ENCODE measurements around the gene TPX2.

Gene TPX2

GRCh38 chr20:31833931-31834521 is 94.9 kb downstream of the TPX2 start:
- DNase-seq = no peak

DNA sequence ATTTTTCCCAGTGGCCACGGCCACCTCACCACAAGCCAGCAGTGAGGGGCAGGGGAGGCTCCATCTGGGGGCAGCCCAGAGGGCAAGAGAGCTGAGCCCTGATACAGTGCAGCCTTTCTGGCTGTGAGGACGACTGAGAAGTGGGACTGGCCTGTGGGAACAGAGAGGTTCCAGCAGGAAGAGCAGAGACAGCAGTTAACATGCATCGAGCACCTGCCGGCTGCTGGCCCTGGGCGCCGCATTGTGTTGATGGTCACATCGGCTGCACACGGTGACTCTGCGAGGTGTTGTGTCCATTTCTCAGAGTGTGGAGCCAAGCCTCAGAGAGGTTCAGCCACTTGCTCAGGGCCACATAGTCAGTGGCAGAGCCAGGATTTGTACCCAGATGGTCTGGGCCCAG is 96.5 kb downstream of the TPX2 start:
- DNase-seq = no peak

- DNase-seq = no peak
Measured at GRCh38 chr20:31835977-31836852, 97.1 kb downstream of the TPX2 start.

GRCh38 chr20:31836853-31837608 is 97.9 kb downstream of the TPX2 start:
- DNase-seq = no peak

DNA sequence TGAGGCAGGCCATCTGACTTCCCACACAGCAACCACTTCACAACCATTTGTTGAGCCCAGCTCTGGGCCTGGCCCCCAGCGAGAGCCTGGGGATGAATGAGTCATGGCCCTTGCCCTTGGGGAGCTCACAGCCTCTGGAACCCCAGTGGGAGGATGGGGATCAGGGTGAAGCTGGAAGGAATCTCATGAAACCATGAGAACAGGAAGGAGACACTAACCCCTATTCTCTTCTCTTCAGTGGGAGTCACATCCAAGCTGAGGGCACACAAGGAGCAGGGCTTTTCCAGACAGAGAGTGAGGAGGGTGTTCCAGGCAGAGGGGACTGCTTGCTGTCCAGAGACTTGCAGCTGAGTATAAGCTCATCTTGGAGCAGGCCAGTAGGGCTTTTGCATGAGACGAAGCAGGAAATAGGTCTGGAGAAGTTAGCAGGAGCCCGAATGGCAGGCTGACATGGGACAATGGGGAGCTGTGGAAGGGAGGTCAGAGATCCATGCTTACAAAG is 98.9 kb downstream of the TPX2 start:
- DNase-seq = no peak

- DNase-seq = no peak
Measured at GRCh38 chr20:31838646-31839292, 99.7 kb downstream of the TPX2 start.

DNA sequence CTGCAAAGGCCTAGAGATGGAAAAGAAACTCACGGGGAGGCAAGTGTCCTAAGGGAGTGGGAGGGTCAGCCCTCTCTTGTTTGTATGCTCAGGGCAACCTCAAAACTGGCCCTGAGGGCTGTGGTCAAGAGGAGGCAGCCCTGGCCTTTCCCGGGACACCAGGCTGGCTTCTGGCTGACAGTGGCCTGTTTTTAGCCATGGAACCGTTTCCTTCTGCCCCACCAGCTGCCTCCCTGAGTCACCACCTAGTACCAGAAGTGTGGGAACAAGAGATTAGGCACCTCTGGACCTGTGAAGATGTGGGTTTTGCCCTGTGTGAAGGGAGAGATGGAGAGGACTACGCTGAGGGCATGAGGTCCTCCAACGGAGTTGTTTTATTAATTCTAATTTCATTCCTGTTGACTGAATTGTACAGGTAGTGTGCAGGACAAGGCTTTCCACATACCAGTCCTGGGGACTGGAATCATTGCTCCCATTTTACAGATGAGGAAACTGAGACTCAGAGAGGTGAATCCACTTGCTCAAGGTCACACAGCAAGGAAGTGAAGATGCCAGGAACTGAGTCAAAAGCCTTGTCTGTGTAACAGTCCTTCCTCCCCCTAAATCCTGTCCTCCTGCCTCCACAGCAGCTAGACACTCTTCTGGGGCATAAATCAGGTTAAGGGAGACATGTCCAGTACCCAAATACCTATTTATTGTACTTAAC is 100.8 kb downstream of the TPX2 start:
- DNase-seq = no peak

- no peak for DNase-seq
Measured at GRCh38 chr20:31840906-31841816, 102.1 kb downstream of the TPX2 start.

DNA sequence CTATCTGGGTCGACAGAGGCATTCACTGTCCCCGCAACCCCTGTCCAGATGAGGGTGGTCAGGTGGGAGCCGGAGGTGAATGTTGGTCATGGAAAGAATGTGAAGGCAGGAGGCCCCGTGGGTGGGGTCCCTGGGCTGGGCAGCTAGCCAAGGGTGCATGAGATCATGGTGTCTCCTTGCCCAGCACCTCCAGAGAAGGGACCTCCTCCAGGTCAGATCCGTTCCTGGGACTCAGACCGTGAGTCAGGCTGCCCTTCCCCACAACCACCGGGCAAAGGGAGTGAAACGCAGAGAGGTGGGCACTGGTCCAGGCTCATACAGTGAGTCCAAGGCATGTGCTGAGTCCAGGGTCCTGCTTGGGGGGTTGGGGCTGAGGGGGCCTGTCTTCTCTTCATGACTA is 102.8 kb downstream of the TPX2 start:
- no peak for DNase-seq

DNA sequence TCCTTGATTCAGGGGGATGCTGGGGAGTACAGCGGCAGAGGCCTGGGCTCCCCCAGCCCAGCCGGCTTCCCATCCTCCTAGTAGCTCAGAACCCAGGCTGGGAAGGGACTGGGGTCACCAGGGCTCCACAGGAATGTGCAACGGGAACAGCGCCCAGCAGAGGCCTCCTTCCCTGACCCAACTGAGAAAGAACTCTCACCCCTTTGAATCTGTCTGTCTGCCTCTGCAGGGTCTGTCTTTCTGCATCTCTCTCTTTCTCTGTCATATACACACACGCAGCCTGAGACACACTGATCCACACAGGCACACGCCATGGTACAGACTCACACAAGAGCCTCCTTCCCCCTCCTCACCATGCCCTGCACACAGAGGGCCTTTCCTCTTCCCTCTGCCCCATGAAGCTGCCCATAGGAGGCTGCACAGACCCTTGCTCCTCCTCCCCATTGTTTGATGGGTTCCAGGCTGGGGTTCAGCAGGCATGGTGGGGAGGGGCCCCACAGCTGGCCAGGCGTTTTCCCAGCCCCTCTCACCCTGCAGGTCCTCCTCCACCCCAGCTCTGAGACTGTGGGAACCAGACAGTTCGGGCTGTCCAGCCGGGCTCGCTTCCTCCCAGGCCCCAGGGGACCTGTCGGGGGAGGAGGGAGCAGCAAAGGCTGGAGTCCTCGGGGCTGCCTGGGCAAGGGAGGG is 103.5 kb downstream of the TPX2 start:
- DNase-seq = no peak

DNA sequence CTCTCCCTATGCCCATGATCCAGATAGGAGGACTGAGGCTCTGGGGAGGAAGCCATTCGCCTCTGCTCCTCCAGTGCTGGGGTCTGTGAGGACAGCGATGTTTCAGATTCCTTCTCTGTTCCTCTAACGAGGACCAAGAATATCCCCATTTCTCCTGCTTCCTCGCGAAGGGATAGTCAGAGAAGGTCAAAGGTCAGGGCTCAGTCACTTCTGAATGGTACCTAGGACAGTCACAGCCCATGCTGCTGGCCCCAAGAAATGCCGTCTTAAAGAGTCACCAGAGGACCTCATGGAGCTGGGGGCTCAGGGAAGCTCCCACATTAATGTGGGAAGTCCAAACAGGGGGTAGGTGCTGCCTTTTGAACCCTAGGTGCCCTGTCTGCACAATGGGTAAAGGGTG is 104.2 kb downstream of the TPX2 start:
- no peak for DNase-seq

GRCh38 chr20:31843881-31844280 is 104.8 kb downstream of the TPX2 start:
- no peak for DNase-seq

- DNase-seq = no peak
Measured at GRCh38 chr20:31844737-31845299, 105.7 kb downstream of the TPX2 start.

DNA sequence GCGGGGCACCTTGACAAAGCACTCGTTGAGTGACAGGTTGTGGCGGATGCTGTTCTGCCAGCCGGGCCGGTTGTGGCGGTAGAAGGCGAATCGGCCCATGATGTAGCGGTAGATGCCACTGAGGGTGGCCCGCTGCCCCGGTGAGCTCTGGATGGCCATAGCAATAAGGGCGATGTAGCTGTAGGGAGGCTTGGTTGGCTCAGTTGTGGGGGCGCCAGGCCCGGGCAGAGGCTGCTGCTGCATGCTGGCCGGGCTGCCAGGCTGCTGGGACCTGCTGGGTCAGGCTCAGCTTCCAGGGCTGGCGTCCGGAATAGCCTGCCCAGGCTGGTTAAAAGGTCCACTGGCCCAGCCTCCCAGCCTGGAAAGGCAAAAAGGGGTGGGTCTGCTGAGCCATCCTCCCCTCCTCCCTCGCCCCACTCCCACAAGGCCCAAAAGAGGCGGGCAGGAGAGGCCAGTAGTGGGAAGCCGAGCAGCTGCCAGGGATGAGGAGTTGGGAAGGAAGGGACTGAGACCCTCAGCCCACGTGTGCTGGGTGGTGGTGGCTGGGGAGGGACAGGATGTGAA is 106.3 kb downstream of the TPX2 start, which contains the start of gene FOXS1:
FOXS1 (minus strand) TSS at position 305 of the 564 bp plus-strand sequence; CDS start at position 243, 62 bp downstream.
- DNase-seq = no peak

- DNase-seq = no peak
Measured at GRCh38 chr20:31846793-31847138, 107.7 kb downstream of the TPX2 start.

DNA sequence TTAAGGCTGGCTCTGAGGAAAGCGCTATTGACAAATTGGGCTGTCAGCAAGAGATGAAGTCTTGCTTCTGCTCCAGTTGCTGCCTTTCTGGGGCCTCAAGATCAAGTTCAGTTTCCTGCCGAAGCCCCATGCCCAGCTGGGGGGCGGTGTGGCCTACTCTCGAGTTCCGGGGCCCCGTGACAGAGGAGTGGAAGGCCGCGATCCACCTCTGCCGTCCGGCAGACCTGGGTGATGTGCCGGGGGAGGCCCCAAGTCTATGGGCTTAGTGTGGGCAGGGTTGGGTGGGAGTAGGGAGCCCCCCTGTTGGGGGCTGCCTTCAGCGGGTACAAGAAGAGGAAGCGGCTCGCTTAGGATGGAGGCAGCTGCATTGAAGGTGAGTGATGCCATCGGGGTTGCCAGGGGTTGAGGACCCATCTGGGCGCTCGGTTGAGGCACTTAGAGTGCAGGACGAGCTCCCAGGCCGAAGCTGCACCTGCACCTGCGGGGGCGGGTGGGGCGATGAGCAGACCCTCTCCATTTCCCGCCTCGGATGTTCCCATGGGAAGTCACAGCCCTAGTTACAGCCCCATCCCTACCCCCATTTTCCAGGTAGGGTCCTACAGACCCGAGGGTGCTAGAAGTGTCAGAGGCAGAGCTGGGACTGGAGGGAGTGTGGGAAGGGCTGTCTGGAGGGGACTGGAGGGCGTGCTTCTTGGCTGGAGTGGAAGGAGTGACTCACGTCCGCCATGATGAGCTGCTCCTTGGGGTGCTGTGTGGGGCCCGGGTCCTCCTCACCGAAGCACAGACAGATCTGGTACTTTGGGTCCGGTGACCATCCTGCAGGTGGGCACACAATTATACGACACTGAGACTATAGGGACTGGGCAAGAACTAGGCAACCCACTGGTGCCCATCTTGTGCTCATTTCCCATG is 109.3 kb downstream of the TPX2 start:
- DNase-seq = no peak

GRCh38 chr20:31849306-31849930 is 110.3 kb downstream of the TPX2 start:
- DNase-seq = no peak

All from effector CD8-positive, alpha-beta T cell (primary cell).